Dendritic cell treated with granulocyte-macrophage colony-stimulating factor and Interleukin-4, amounts not matched to agents 40 ng/mL and 50 ng/mL, for 4 days (primary cell): ENCODE results near the gene ASPDH.

ENCODE experiments used
- H3K27ac Mint-ChIP-seq: one replicate; pipeline ENCODE4 v1.8.0; 2022; ENCODE audit warnings: mild to moderate bottlenecking, mixed read lengths
- H3K27me3 Mint-ChIP-seq: one replicate; pipeline ENCODE4 v1.8.0; 2022; ENCODE audit warnings: mild to moderate bottlenecking, mixed read lengths
- H3K36me3 Mint-ChIP-seq: one replicate; pipeline ENCODE4 v1.8.0; 2022; ENCODE audit warnings: low read depth, mixed read lengths
- H3K4me1 Mint-ChIP-seq: one replicate; pipeline ENCODE4 v1.8.0; 2022; ENCODE audit warnings: low read depth, mixed read lengths
- H3K4me3 Mint-ChIP-seq: one replicate; pipeline ENCODE4 v1.8.0; 2022; ENCODE audit warnings: mild to moderate bottlenecking, moderate library complexity, mixed read lengths
- H3K9me3 Mint-ChIP-seq: one replicate; pipeline ENCODE4 v1.8.0; 2022; ENCODE audit warnings: mixed read lengths
- intact Hi-C: fragments of 100-400 bp; cut with micrococcal nuclease; formaldehyde crosslinking; loops from one replicate; pipeline ENCODE4 v1.15.0; 2022

The ASPDH gene

DNA sequence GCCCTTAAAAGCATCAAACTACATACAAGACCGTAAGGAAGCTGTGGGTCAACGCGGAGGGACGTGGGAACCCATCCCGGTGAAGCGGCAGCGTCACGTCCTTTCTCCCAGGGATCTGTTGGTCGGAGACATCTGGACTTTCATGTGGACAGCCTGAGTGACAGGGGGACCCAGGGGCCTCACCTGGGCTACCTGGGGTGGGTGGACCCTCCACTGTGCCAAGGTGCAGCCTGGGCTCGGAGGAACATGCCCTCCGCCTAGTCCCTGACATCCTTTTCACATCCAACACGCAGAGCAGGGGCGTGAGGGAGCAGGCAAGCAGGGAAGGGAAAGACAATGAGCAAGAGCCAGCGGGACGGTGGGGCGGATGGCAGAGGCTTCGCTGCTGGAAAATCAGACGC, 23.3 kb downstream of the ASPDH start:
- Mint-ChIP-seq H3K9me3 (peaks cover 14% of the 10 kb centered on the region), H3K4me1 (peaks cover 73% of the 10 kb centered on the region), H3K36me3 (peaks cover 12% of the 10 kb centered on the region), H3K4me3 (no peak overlapping the region), H3K27ac (peak overlapping the region; percentile 57), H3K27me3 (peaks cover 14% of the 10 kb centered on the region)
- intact Hi-C loops, result no loop called here

DNA sequence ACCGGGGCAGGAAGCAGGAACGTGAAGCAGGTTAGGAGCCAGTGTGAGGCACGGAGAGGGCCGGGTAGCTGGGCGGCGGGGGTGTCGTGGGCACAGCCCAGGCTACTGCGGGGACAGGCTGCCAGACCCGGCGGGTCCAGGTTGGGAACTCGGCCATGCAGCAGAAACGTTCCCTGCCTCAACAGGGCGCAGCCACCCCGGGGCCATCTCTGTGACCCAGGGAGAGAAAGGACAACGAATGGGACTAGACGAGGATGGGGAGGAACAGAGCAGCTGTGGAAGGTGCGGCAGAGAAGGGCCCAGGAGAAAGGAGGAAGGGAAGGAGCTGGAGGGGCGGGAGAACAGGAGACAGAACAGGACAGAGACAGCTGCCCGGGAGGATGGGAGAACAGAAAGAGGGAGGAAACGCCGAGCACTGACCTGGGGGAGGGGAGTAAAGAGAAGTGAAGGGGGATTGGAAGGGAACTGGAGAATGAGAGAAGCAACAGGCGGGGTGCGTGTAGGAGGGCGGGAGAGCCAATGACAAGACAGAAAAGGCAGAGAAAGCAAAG, 24.2 kb downstream of the ASPDH start:
- H3K36me3 Mint-ChIP-seq, result peaks cover 21% of the 10 kb centered on the region
- H3K27me3 Mint-ChIP-seq, result peaks cover 5% of the 10 kb centered on the region
- peak overlapping the region; percentile 83 for H3K27ac Mint-ChIP-seq
- peak overlapping the region; percentile 32 for H3K4me3 Mint-ChIP-seq
- peaks cover 76% of the 10 kb centered on the region for H3K4me1 Mint-ChIP-seq
- H3K9me3 Mint-ChIP-seq, result peaks cover 14% of the 10 kb centered on the region
- intact Hi-C loops, result no loop called here

DNA sequence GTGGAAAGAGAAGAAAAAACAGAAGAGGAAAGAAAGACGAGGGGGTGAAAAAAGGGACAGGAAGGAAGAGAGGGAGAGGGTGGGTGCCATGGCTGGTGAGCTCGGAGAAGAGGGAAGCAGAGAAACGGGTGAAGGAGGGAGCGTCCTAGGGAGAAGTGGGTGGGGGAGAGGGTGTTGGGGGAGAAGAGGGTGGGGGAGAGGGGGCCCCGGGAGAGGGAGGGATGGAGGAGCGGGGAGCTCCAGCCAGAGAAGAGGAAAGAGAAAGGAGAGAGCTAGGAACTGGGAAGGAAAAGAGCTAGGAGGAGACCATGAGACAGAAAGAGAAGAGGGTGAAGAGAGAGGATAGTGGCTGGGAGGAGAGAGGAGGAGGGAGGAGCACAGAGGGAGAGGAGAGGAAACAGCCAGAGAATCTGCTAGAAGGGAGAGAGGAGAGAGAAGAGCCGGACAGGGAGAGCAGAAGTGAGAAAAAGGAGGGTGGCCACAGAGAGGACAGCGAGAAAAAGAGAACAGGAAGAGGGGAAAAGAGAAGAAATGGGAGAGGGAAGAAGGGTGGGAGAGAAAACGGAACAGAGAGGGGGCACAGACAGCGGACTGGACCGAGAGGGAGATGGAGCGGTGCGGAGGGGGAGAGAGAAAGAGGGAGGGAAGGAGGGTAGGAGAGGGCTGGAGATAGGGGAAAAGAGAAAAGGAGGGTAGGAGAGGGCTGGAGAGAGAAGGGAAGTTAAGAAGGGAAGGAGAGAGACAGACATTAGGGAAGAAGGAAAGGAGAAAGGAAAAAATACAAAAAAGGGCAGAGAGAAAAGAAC, 25.1 kb downstream of the ASPDH start:
- Mint-ChIP-seq H3K4me3 (peak overlapping the region; percentile 62), H3K27ac (peak overlapping the region; percentile 83), H3K36me3 (peaks cover 27% of the 10 kb centered on the region), H3K27me3 (peaks cover 3% of the 10 kb centered on the region), H3K9me3 (peaks cover 14% of the 10 kb centered on the region), H3K4me1 (peaks cover 67% of the 10 kb centered on the region)
- intact Hi-C loops, result no loop called here

DNA sequence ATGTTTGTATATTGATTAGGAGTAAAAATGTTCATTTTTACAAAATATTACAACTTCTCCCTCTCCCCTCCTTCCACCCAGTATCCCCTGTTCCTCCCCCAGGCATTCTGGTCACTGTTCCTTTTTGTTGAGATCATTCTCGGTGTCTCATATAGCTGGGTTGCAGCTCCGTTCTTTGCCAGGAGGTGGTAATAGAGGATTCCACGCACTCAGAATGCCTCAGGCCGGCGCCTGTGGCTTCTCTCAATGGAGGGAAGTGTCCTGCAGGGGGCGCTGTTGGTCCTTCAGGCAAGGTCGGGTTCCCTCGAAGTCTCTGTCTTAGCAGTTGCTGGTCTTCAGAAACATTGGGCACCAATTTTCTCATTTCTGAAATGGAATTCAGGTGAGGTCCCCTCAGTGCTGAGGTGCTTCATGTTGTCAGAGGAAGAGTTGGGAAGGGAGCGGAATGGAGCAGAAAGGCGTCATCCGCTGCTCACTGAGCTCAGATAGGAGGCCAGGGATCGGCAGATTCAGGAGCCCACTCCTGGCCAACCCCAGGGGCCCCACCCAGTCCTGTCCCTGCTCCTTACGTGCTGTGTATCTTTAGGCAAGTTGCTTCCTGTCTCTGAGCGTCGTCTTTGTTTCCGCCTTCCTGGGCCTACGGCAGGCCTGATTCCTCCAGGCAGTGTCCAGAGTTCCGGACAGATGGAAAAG, 26.7 kb downstream of the ASPDH start:
- peak overlapping the region; percentile 83 for H3K27ac Mint-ChIP-seq
- H3K36me3 Mint-ChIP-seq, result peaks cover 44% of the 10 kb centered on the region
- peaks cover 14% of the 10 kb centered on the region for H3K9me3 Mint-ChIP-seq
- H3K27me3 Mint-ChIP-seq, result peaks cover 3% of the 10 kb centered on the region
- intact Hi-C loops, result no loop called here
- peaks cover 58% of the 10 kb centered on the region for H3K4me1 Mint-ChIP-seq
- H3K4me3 Mint-ChIP-seq, result peak overlapping the region; percentile 8

DNA sequence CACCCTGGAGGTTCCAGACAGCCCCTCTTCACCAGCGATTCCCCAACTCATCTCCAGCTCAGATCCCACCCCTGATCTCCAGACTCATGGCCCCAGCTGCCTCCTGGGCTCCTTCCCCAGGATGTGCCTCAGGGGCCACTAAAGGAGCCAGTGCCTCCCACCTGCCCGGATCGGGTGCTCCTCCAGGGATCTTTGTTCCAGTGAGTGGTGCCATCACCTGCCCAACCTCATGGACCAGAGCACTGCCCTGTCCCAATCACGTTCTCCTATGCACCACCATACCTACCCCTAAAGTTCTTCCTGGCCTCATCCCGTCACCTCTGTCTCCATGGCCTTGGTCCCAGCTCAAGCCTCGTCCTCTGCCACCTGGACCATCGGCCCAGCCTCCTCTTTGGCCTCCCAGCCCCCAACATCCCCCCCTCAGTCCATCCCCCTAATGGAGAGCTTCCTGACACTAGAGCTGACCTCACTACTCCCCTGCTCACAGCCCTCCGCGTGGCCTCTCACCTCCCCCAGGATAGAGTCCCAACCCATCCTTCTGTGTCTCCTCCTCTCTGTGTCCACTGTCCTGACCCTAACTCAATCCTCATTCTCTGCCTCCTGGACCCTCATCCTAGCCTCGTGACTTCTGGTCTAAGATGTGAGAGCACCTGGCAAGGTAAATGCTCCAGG, 28.3 kb downstream of the ASPDH start:
- H3K36me3 Mint-ChIP-seq, result peaks cover 55% of the 10 kb centered on the region
- no peak overlapping the region for H3K27ac Mint-ChIP-seq
- no peak overlapping the region for H3K4me3 Mint-ChIP-seq
- peaks cover 48% of the 10 kb centered on the region for H3K4me1 Mint-ChIP-seq
- intact Hi-C loops, result no loop called here
- H3K27me3 Mint-ChIP-seq, result no peaks in the 10 kb centered on the region
- peaks cover 14% of the 10 kb centered on the region for H3K9me3 Mint-ChIP-seq

DNA sequence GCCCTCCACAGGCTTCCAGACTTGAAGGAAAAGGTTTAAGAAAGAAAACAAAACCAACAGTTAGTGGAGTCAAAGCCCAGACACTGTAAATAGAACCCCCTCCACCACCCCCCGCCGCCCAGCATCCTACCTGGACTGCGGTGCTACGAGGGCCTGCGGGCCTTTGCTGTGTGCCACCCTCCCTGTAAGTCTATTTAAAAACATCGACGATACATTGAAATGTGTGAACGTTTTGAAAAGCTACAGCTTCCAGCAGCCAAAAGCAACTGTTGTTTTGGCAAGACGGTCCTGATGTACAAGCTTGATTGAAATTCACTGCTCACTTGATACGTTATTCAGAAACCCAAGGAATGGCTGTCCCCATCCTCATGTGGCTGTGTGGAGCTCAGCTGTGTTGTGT, 30.8 kb downstream of the ASPDH start:
- H3K27ac Mint-ChIP-seq, result no peak overlapping the region
- peaks cover 7% of the 10 kb centered on the region for H3K9me3 Mint-ChIP-seq
- peaks cover 77% of the 10 kb centered on the region for H3K36me3 Mint-ChIP-seq
- intact Hi-C loops, result no loop called here
- peaks cover 26% of the 10 kb centered on the region for H3K4me1 Mint-ChIP-seq
- no peak overlapping the region for H3K4me3 Mint-ChIP-seq
- no peaks in the 10 kb centered on the region for H3K27me3 Mint-ChIP-seq

DNA sequence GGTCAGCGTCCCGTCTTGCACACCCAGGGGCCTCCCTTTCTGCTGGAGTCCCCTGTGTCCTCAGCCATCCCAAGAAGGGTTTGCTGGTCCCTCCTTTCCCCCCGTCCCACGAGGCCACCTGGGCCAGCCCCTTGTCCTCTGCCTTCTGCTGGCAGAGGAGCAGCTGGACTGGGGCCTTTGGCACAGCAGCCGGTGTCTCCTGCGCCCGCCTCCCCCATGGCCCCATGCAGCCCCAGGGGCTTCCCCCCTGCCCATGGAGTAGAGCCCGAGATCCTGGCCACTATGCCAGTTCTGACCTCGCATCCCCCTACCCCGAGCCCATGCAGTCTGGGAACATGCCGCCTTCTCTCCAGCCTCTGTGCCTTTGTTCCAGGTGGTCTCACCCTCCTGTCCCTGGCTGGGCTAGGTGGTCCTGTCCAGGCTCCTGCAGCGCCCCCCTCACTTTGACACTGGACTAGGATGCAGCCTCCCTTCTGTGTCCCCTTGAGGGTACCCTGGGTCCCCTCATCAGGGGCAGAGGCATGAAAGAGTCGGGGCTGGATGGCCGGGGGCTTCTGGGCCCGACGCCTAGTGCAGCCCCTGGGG, 31.4 kb downstream of the ASPDH start:
- no peak overlapping the region for H3K27ac Mint-ChIP-seq
- intact Hi-C loops, result no loop called here
- H3K4me3 Mint-ChIP-seq, result no peak overlapping the region
- peaks cover 26% of the 10 kb centered on the region for H3K4me1 Mint-ChIP-seq
- H3K27me3 Mint-ChIP-seq, result no peaks in the 10 kb centered on the region
- peaks cover 2% of the 10 kb centered on the region for H3K9me3 Mint-ChIP-seq
- H3K36me3 Mint-ChIP-seq, result peaks cover 83% of the 10 kb centered on the region

DNA sequence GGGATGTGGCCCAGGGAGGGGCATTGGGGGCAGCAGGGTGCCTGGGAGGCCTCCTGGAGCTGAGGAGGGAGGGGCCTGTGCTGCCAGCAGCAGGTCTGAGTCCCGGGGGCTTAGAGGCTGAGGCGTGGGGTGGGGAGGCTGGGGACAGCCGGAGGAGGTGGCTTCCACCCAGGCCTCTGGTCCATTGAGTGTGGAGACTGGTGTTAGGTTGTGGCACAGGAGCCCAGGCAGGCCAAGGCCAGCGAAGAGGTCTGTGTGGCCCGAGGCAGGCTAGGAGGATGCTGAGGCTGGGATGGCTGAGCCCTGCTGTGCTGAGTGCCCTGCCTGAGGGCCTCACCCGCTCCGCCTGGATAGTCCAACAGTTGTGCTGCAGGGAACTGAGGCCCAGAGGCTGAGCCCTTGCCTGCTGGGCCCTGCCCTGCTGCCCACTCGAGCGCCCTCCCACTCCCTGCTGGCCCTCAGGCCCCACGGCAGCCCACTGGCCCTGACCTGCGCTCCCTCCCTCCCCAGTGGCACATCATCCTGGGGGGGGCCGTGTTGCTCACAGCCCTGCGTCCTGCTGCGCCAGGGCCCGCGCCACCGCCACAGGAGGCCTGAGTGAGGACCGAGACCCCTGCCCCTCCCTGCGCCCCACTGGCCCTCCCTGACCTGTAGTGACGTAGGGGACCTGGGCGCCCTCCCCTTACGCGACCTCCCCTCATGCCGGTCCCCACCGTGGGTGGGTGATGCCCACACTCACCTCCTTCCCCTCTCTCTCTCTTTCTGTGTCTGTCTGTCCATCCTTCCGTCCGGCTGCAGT, 32.2 kb downstream of the ASPDH start:
- Mint-ChIP-seq H3K4me1 (peaks cover 25% of the 10 kb centered on the region), H3K9me3 (no peaks in the 10 kb centered on the region), H3K36me3 (peaks cover 89% of the 10 kb centered on the region), H3K27me3 (no peaks in the 10 kb centered on the region), H3K4me3 (no peak overlapping the region), H3K27ac (peak overlapping the region; percentile 11)
- intact Hi-C loops, result no loop called here

DNA sequence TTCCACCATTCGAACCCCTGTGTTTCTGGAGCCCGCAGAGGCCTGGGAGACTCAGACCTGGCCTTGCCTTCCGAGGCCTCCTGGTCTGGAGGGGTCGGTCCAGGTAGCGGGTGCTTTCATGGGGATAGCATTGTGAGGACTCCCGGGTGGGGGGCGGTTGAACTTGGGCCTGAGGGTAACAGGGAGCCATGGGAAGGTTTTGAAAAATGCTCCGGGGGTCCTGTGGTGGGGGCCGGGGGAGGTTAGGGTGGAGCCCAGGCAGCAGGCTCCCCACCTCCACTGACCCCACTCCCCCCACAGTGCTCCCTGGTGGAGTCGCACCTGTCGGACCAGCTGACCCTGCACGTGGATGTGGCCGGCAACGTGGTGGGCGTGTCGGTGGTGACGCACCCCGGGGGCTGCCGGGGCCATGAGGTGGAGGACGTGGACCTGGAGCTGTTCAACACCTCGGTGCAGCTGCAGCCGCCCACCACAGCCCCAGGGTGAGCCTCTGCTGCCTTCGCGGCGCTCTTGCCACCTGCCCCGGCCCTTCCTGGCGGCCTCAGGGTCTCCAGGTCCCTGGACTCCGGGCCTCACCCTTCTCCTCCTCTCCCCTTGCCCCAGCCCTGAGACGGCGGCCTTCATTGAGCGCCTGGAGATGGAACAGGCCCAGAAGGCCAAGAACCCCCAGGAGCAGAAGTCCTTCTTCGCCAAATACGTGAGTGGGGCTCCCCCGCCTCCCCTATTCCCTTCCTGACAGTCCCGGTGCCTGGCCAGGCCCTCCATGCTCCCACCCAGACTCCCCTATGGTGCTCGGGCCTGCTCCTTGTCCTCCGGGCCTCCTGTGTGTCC, 33.2 kb downstream of the ASPDH start:
- Mint-ChIP-seq H3K9me3 (no peaks in the 10 kb centered on the region), H3K27me3 (peaks cover under 1% of the 10 kb centered on the region), H3K4me1 (peaks cover 26% of the 10 kb centered on the region), H3K4me3 (no peak overlapping the region), H3K27ac (peak overlapping the region; percentile 11), H3K36me3 (peaks cover 89% of the 10 kb centered on the region)
- intact Hi-C loops, result no loop called here

DNA sequence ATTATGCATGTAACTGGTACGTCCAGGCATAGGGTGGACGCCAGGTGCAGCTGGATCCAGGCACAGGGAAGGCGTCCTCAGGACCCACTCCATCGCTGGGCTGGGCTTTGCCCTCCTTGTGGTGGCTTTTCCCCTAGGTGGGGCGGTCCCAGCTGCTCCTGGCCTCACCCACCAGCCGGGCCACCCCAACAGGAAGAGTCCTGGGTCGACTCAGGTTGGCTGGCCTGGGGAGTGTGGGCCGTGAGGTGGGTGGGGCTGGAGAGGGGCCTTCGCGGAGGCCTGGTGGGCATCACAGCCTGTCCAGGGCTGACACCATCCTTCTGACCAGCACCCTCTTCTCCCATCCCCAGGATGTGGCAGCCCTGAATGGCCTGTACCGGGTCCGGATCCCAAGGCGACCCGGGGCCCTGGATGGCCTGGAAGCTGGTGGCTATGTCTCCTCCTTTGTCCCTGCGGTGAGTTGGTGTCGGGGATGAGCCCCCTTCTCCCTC, 33.9 kb downstream of the ASPDH start:
- H3K27me3 Mint-ChIP-seq, result peaks cover 4% of the 10 kb centered on the region
- no peak overlapping the region for H3K27ac Mint-ChIP-seq
- no peaks in the 10 kb centered on the region for H3K9me3 Mint-ChIP-seq
- H3K36me3 Mint-ChIP-seq, result peaks cover 82% of the 10 kb centered on the region
- no peak overlapping the region for H3K4me3 Mint-ChIP-seq
- intact Hi-C loops, result no loop called here
- peaks cover 20% of the 10 kb centered on the region for H3K4me1 Mint-ChIP-seq

DNA sequence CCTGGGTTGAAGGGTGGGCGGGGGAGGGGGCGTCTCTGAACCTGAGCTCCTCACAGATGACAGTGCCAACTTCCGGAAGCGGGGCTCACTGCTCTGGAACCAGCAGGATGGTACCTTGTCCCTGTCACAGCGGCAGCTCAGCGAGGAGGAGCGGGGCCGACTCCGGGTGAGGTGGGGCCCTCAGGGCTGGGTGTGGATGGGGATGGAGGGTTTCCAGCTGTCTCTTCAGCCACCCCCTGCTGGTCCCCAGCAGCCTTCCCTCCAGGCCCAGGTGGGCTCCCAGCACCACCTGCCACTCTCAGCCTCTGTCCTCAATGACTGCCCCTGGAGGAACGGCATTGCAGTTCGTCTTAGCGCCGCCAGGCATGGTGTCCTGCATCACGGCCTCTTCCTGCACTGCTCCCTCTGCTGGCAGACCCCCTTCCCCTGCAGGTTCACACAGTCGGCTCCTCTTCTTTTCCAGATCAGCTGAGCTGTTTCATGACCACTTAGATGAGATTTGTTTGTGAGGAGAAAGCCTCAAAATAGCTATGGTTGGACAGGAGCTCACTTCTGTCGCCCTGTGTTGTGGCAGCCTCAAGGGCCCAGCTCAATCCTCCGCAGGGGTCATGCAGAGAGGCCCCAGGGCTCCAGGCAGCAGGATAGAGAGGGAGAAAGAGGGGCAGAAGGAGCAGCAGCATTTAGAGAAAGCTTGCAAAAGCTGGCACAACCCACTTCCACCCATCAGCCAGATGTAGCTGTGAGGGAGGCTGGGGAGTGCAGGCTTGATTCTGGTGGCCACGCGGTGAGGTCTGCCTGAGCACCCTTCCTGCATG, 34.6 kb downstream of the ASPDH start:
- Mint-ChIP-seq H3K9me3 (no peaks in the 10 kb centered on the region), H3K4me1 (peaks cover 20% of the 10 kb centered on the region), H3K36me3 (peaks cover 75% of the 10 kb centered on the region), H3K27ac (no peak overlapping the region), H3K4me3 (no peak overlapping the region), H3K27me3 (peaks cover 4% of the 10 kb centered on the region)
- intact Hi-C loops, result no loop called here
